SK-MEL-5 (cell line): ENCODE data around the gene UNK. TPM values are rescaled to one million over a fixed set of nuclear protein-coding genes. Genes with fewer than 3 reads are reported as not detected.
"Not testable (repeated sequence)": the region's sequence is repeated elsewhere in the genome, so short reads cannot be mapped to it uniquely, and the experiment has no call there.

ENCODE experiments used
- DNase-seq: peaks from one replicate; pipeline ENCODE4 v3.0.0-alpha.2; 2016; ENCODE audit warnings: low read depth, low spot score
- in situ Hi-C: cut with HindIII; loops from 2 replicates; pipeline ENCODE4 v1.10.0; 2016; ENCODE audit warnings: low sequenced_read_pairs, high pct_unique_total_duplicates, low pct_unique_long_range_greater_than_20kb
- total RNA-seq: library from RNA; depleted of rRNA; stranded (reverse); fragments of >200 nt; shearing (Covaris generic); gene quantifications from 2 replicates; pipeline ENCODE4 v1.2.3, GENCODE V29; 2014

Gene UNK
- total RNA-seq, 1 experiment from 2014 or later, result 76.9 TPM

DNA sequence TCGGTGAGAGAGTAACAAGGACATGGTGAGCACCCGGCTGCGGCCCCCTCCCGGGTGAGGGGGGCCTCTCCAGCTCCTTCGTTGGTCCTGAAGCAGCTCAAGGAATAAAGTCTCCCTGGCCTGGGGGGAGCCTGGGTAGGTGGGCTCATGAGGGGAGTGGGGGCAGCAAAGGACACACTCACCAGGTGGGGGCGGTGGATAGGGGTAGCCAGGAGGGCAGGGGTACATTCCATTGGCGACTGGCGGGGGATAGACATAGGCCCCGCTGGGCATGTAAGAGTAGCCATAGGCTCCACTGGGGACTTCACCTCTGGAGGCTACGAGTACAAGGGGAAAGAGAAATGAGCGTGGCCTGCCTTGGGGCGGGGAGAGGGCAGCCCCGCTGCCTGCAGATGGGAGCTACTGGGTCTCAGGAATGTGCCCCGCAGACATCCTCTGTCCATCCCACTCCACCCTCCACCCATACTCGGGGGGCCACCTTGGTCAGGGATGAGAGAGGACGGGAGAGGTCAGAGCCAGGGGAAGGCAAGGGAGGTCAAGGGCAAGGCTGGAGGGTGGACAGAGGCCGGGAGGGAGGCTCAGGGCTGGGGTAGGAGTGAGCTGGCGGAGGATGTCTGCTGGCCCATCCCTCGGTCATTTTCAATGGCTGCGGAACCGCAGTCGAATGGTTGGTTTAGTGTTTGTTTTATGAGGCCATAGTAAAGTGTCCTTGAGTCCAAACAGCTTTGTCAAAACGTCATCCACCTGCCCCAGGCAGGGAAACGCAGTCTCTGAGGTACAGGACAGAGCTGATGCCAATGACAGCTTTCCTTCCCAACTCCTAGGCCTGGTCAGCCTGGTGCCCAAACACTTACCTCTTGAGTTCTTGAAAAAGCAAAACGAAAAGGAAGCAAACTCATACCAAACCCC lies 63.3 kb downstream of the UNK start:
- no peak for DNase-seq
- in situ Hi-C loops, result no loop called here

- DNase-seq, result peak; percentile 83
These were observed 64.1 kb downstream of the UNK start for GRCh38 chr17:75848523-75849278.

DNA sequence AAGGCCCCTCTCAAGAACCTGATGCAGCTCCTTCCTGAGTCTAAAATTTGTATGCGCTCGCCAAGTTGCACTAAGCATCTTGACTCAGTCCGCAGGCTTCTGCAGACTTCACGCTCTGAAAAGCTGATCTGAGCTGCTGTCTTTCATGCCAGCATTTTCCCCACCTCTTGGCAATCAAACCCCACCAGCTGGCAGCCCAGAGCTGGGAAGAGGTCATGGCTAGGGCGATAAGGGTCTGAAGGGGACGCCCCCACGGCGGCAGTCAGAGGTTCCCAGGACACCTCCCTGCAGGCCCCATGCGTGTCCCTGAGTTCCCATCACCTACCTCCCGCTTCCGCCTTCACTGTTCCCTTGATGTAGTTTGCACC lies 64.7 kb downstream of the UNK start:
- in situ Hi-C loops, result no loop called here
- no peak for DNase-seq

More at GRCh38 chr17:75848523-75849278, 64.1 kb downstream of the UNK start:
- in situ Hi-C loops, result no loop called here

DNA sequence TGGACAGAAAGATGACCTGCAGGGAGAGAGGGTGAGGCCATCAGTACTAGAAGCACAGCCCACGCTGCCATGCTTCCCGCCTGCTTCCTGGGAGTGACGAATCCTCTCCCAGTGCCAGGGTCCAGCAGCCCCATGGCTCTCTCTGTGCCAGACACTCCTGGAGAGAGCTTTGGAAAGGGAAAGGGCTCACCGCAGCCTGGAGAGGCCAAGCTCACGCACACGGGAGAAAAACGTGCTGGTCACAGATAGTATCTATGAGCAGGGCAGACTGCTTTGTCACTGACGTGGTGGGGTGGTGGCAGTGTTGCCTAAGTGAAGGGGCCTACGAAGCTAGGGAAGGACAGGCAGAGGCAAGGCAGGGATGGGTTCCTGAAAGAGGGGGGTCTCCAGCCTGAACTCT lies 65.1 kb downstream of the UNK start:
- in situ Hi-C loops, result no loop called here
- no peak for DNase-seq

- in situ Hi-C loops, result no loop called here
These were observed 66.5 kb downstream of the UNK start for GRCh38 chr17:75850928-75851692.

GRCh38 chr17:75851693-75851991 lies 67.0 kb downstream of the UNK start:
- in situ Hi-C loops, DNase-seq: not testable (repeated sequence)

More at GRCh38 chr17:75850928-75851692, 66.5 kb downstream of the UNK start:
- peak; percentile 42 for DNase-seq

GRCh38 chr17:75853433-75853832 lies 68.8 kb downstream of the UNK start:
- in situ Hi-C loops, result no loop called here
- no peak for DNase-seq

DNA sequence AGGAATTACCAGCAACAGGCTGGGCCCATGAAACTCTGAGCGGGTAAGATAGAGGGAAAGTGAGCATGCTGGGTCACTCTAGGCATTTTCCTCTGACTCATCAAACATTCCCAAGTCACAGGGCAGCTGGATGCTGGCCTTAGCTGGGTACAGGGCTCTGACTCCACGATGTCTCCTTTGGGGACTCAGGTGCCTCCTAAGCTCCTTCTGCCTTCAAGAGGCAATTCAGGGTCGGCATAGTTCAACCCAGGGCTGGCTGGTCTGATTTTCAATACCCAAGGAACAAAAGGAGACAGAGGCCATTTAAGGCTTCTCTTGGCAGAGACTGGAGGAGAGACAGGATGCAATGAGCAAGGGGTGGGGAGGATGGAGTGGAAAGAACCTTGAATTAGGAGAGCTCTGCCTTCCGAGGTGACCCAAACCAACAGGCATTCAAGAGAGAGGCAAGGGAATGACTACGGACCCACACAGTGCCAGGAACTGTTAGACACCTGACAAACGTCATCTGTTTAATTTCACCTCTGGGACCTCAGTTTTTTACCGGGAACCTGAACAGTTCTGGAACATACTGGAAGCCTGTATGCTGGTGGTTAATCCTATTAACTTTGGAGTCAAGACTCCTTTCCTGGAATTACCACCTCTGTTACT lies 69.6 kb downstream of the UNK start:
- DNase-seq, result peak; percentile 56
- in situ Hi-C loops, result no loop called here

DNA sequence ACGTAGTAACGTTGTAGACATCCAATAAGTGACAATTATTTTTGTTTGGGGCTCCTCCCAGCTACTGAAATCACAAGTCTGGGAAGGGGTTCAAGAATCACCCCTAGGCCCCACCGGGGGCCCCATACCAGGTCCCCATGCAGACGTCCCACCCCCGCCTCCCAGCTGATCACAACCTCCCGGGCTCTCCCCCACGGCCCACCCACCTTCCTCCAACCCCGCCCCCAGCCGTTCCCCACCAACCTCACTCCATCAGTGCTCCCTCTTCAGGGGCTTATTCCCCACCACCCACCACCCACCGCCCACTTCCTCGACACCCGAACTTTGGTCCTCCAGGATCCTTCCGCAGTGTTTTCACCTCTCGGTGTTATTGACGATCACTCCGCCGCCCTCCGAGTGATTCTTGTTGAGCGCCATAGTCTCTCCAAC lies 70.3 kb downstream of the UNK start:
- no peak for DNase-seq
- in situ Hi-C loops, result no loop called here

- DNase-seq, result peak; percentile 100
- in situ Hi-C loops, result no loop called here
These were observed 70.9 kb downstream of the UNK start, which contains the start of gene WBP2 for GRCh38 chr17:75855310-75856061. TSS of gene WBP2 (minus strand) at chr17:75855335. CDS start at chr17:75855297, 38 bp downstream.

GRCh38 chr17:75856062-75856756 lies 71.6 kb downstream of the UNK start:
- in situ Hi-C loops, result no loop called here
- DNase-seq, result peak; percentile 64

- in situ Hi-C loops, DNase-seq: not testable (repeated sequence)
These were observed 74.8 kb downstream of the UNK start for GRCh38 chr17:75859358-75859757.

GRCh38 chr17:75861927-75862317 lies 77.3 kb downstream of the UNK start:
- DNase-seq, result no peak
- in situ Hi-C loops, result no loop called here

- no peak for DNase-seq
- in situ Hi-C loops, result no loop called here
These were observed 79.9 kb downstream of the UNK start for GRCh38 chr17:75864448-75864871.

DNA sequence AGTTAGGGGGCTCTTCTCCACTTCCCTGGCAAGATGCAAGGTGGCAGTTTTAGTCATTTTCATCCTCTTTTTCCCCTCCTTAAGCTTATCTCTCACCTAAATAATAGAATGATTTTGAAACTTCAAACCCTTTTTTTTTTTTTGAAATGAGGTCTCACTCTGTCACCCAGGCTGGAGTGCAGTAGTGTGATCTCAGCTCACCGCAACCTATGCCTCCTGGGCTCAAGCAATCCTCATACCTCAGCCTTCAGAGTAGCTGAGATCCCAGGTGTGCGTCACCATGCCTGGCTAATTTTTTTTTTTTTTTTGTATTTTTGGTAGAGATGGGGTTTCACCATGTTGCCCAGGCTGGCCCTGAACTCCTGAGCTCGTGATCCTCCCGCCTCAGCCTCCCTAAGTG lies 80.3 kb downstream of the UNK start:
- in situ Hi-C loops, result not testable (repeated sequence)

GRCh38 chr17:75865404-75866188 lies 81.0 kb downstream of the UNK start:
- DNase-seq, in situ Hi-C loops: not testable (repeated sequence)

More for the DNA sequence above, 80.3 kb downstream of the UNK start:
- DNase-seq, result not testable (repeated sequence)
